OCI-LY1 (cell line): ENCODE data around the gene BHLHE41.

Experiments used
- H2AFZ ChIP-seq: fragments of 200-600 bp; sonication (generic), shearing (Covaris generic); 2 replicates; pipeline ENCODE4 v1.6.0; 2014; ENCODE audit warnings: antibody characterized with exemption, mild to moderate bottlenecking, low read length
- H3F3A ChIP-seq: fragments of 200-600 bp; sonication (generic), shearing (Covaris generic); 2 replicates; pipeline ENCODE4 v1.6.0; 2014; ENCODE audit warnings: mild to moderate bottlenecking, antibody characterized with exemption, low read length, moderate library complexity; ENCODE audit not compliant: insufficient read depth
- H3K27ac ChIP-seq: fragments of 200-600 bp; sonication (generic); 2 replicates; pipeline ENCODE4 v1.5.1; 2014; ENCODE audit warnings: low read length, mixed run types, mild to moderate bottlenecking, low read depth; ENCODE audit not compliant: poor library complexity, severe bottlenecking
- H3K27me3 ChIP-seq: fragments of 200-600 bp; sonication (generic); 2 replicates; pipeline ENCODE4 v1.6.0; 2014; ENCODE audit warnings: antibody characterized with exemption, mild to moderate bottlenecking, low read length, moderate library complexity; ENCODE audit not compliant: insufficient read depth
- H3K36me3 ChIP-seq: fragments of 200-600 bp; sonication (generic); 2 replicates; pipeline ENCODE4 v1.6.1; 2014; ENCODE audit warnings: mild to moderate bottlenecking, antibody characterized with exemption, low read length, moderate library complexity, mixed read lengths; ENCODE audit not compliant: insufficient read depth
- H3K4me1 ChIP-seq: fragments of 200-600 bp; sonication (generic); 2 replicates; pipeline ENCODE4 v1.5.1; 2014; ENCODE audit warnings: mild to moderate bottlenecking, low read length, moderate library complexity; ENCODE audit not compliant: insufficient read depth, severe bottlenecking
- H3K4me2 ChIP-seq: fragments of 200-600 bp; sonication (generic), shearing (Covaris generic); 2 replicates; pipeline ENCODE4 v1.6.1; 2014; ENCODE audit warnings: low read length
- H3K4me3 ChIP-seq: fragments of 200-600 bp; sonication (generic); 2 replicates; pipeline ENCODE4 v1.5.1; 2014; ENCODE audit warnings: low read length, low read depth, mild to moderate bottlenecking, mixed read lengths; ENCODE audit not compliant: poor library complexity, severe bottlenecking
- H3K79me2 ChIP-seq: fragments of 200-600 bp; shearing (Covaris generic); 2 replicates; pipeline ENCODE4 v1.6.1; 2016; ENCODE audit warnings: mixed run types, low read length, mixed read lengths; ENCODE audit not compliant: insufficient read depth
- H3K9ac ChIP-seq: fragments of 200-600 bp; sonication (generic), shearing (Covaris generic); 2 replicates; pipeline ENCODE4 v1.6.1; 2014; ENCODE audit warnings: mild to moderate bottlenecking, low read length, mixed read lengths
- H3K9me2 ChIP-seq: fragments of 200-600 bp; sonication (generic), shearing (Covaris generic); 2 replicates; pipeline ENCODE4 v1.6.1; 2014; ENCODE audit warnings: low read depth, mild to moderate bottlenecking, low read length, mixed read lengths
- H3K9me3 ChIP-seq: fragments of 200-600 bp; shearing (Covaris generic); 2 replicates; pipeline ENCODE4 v1.6.1; 2014; ENCODE audit warnings: low read length, mixed read lengths
- H4K20me1 ChIP-seq: fragments of 200-600 bp; sonication (generic), shearing (Covaris generic); 2 replicates; pipeline ENCODE4 v1.6.0; 2016; ENCODE audit warnings: mild to moderate bottlenecking, low read length; ENCODE audit not compliant: insufficient read depth
- EZH2 ChIP-seq: fragments of 200-600 bp; sonication (generic), shearing (Covaris generic); IDR thresholded peaks from 2 replicates; pipeline ENCODE4 v1.8.0; 2017; ENCODE audit warnings: borderline replicate concordance, mixed run types, mild to moderate bottlenecking, antibody characterized with exemption, low read length, moderate library complexity, mixed read lengths
- TF ChIP-seq, protein P1 (sequence below): fragments of 200-600 bp; sonication (generic), shearing (Covaris generic); IDR thresholded peaks from 2 replicates; pipeline ENCODE4 v1.5.1; 2017; ENCODE audit warnings: mild to moderate bottlenecking, antibody characterized with exemption, low read length, moderate library complexity, mixed read lengths

Gene BHLHE41

DNA sequence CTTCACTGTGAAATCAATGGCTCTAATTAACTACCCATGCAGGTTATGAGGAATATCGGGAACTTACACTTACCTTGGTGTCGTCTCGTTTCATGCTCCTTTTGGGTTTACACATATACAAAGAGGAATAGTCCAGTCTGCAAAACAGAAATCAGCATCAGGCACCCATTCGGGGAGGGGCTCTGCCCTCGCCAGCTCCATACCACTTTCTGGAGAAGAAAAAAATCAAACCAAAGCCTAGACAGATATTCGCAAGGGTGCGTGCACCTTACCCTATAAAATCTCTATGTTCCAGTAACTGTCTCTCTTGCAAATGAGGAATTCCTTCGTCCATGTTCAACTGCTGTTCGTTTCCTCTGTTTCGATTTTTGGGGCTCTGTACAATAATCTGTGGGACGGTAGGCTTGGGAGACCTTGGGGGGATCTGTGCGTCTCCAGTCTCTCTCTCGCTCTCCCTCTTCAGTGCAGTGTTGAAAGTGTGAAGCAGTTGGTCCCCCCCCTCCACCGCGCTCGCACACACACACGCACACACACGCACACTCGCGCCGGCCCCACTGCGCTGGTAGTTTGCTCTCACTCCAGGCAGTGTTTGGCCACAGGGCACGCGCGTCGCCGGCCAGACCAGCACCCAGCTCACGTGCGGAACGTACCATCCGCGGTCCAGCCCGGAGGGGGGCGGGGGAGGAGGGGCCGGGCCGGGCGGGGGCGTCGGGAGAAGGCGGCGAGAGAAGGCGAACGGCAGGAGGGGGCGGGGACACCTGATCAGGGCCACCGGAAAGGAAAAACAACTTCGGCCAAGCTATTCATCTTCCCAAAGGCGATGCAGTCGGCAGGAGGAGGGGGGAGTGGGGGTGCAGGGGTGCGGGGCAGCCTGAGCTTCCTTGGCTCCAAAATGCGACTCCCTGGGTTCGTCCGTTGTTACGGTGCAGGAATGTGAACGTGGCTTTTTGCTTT lies at the start of gene BHLHE41:
TSS of gene BHLHE41 (minus strand) at position 592 of the 954 bp plus-strand sequence. CDS start at position 334, 258 bp downstream.
- peaks cover 4% of the 10 kb centered on the region; the same call in 1 of the 2 replicates for H3K27me3 ChIP-seq

DNA sequence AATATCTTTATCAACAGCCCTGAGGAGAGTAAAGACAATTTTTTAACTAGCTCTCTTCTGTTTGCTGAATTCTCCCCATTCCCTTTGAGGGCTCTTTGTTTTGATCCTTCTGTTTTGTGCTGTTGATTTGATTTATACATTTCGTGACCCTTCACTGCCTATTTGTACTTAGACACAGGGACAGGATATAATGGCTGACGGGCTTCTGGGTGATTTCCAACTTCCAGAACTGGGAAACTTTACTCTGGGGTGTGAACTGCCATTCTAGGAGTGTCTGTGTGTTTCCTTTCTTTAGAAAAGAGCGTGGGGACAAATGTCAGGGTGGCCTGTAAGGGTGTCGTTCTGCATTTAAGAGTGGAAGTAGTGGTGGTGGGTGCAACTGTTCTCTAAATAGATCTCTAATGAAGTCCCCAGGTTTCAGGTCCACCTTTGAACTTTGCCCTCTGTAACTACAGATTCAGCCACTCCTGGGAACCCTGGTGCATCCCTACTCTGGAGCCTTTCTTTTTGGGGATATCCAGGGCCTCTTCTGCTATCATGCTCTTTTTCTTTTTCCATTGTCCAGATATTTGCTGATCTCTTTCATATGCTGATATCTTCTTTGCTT lies 48.2 kb upstream of the BHLHE41 start:
- Histone ChIP-seq H3K4me2 (no peak overlapping the region), H3K9me2 (no peaks in the 10 kb centered on the region), H3K36me3 (no peaks in the 10 kb centered on the region), H3K27ac (no peak overlapping the region), H3K79me2 (no peaks in the 10 kb centered on the region), H4K20me1 (no peaks in the 10 kb centered on the region), H3K4me1 (no peaks in the 10 kb centered on the region), H3K27me3 (no peaks in the 10 kb centered on the region), H2AFZ (no peak overlapping the region), H3K9ac (no peak overlapping the region), H3K9me3 (no peaks in the 10 kb centered on the region), H3F3A (no peaks in the 10 kb centered on the region), H3K4me3 (no peak overlapping the region)
- TF ChIP-seq, protein P1, sequence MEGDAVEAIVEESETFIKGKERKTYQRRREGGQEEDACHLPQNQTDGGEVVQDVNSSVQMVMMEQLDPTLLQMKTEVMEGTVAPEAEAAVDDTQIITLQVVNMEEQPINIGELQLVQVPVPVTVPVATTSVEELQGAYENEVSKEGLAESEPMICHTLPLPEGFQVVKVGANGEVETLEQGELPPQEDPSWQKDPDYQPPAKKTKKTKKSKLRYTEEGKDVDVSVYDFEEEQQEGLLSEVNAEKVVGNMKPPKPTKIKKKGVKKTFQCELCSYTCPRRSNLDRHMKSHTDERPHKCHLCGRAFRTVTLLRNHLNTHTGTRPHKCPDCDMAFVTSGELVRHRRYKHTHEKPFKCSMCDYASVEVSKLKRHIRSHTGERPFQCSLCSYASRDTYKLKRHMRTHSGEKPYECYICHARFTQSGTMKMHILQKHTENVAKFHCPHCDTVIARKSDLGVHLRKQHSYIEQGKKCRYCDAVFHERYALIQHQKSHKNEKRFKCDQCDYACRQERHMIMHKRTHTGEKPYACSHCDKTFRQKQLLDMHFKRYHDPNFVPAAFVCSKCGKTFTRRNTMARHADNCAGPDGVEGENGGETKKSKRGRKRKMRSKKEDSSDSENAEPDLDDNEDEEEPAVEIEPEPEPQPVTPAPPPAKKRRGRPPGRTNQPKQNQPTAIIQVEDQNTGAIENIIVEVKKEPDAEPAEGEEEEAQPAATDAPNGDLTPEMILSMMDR = no peak
- no peak for TF ChIP-seq EZH2

More for the DNA sequence above, at the start of gene BHLHE41:
- Histone ChIP-seq H3K4me2 (peak within 1 kb of the TSS; percentile 74), H3K27ac (no peak within 1 kb of the TSS), H3K4me3 (peak within 1 kb of the TSS; percentile 53), H3K9me2 (no peaks in the 10 kb centered on the region), H3K79me2 (no peaks in the 10 kb centered on the region), H2AFZ (no peak within 1 kb of the TSS), H3K9ac (no peak within 1 kb of the TSS), H3K9me3 (no peaks in the 10 kb centered on the region), H3K4me1 (peaks cover 32% of the 10 kb centered on the region), H3K36me3 (no peaks in the 10 kb centered on the region), H4K20me1 (no peaks in the 10 kb centered on the region), H3F3A (no peaks in the 10 kb centered on the region)
- TF ChIP-seq EZH2 = no peak
- TF ChIP-seq, protein P1 = no peak

DNA sequence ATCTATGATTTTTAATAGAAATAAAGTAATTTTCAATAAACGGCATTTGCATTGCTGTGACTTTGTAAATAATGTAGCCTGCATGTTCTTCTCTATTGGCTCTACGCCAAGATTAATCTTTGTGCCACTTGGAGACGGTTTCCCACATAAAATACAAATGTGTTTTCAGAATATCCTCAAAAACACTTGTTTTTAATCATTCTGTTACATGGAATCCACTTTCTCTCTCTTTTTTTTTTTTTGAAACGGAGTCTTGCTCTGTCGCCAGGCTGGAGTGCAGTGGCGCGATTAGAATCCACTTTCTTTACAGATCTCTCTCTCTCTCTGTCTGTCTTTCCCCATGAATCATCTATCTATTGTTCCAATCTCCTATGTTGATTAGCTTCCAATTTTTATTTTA lies 47.7 kb upstream of the BHLHE41 start:
- no peak for TF ChIP-seq EZH2
- TF ChIP-seq, protein P1 = no peak
- H3K79me2 ChIP-seq = no peaks in the 10 kb centered on the region
- no peaks in the 10 kb centered on the region for H3K27me3 ChIP-seq
- H3K36me3 ChIP-seq = no peaks in the 10 kb centered on the region
- no peak overlapping the region for H3K4me2 ChIP-seq
- H2AFZ ChIP-seq = no peak overlapping the region
- H3K4me1 ChIP-seq = no peaks in the 10 kb centered on the region
- H3F3A ChIP-seq = no peaks in the 10 kb centered on the region
- no peak overlapping the region for H3K9ac ChIP-seq
- H3K27ac ChIP-seq = no peak overlapping the region
- no peak overlapping the region for H3K4me3 ChIP-seq
- H4K20me1 ChIP-seq = no peaks in the 10 kb centered on the region
- no peaks in the 10 kb centered on the region for H3K9me3 ChIP-seq
- no peaks in the 10 kb centered on the region for H3K9me2 ChIP-seq
